T-helper 22 cell (primary cell): ENCODE measurements around the gene KLK8.

Experiments used
- DNase-seq: peaks from one replicate; pipeline ENCODE4 v3.0.0-alpha.2; 2020; ENCODE audit warnings: low read depth

The KLK8 gene

GRCh38 chr19:51001515-51001914 lies at the start of gene KLK8:
KLK8 (minus strand) TSS chr19:51001604; CDS start chr19:51001167, 437 bp downstream.
- DNase-seq, result no peak

GRCh38 chr19:51047031-51047335 lies 45.6 kb upstream of the KLK8 start:
- DNase-seq, result no peak

- DNase-seq, result no peak
Measured at GRCh38 chr19:51044327-51044726, 42.9 kb upstream of the KLK8 start.

- no peak for DNase-seq
Measured at GRCh38 chr19:51043497-51043896, 42.1 kb upstream of the KLK8 start.

GRCh38 chr19:51040151-51040550 lies 38.7 kb upstream of the KLK8 start:
- DNase-seq, result no peak

- DNase-seq, result no peak
Measured at GRCh38 chr19:51036519-51036918, 35.1 kb upstream of the KLK8 start.

- DNase-seq, result no peak
Measured at GRCh38 chr19:51034704-51035103, 33.3 kb upstream of the KLK8 start, which contains the start of gene KLK12. KLK12 (minus strand) TSS chr19:51035002; CDS start chr19:51034621, 381 bp downstream.

GRCh38 chr19:51031880-51032225 lies 30.4 kb upstream of the KLK8 start:
- no peak for DNase-seq

GRCh38 chr19:51031220-51031879 lies 29.9 kb upstream of the KLK8 start:
- DNase-seq, result no peak

GRCh38 chr19:51030631-51031030 lies 29.2 kb upstream of the KLK8 start:
- no peak for DNase-seq

- DNase-seq, result no peak
Measured at GRCh38 chr19:51029718-51030117, 28.3 kb upstream of the KLK8 start.

GRCh38 chr19:51027873-51028272 lies 26.5 kb upstream of the KLK8 start:
- DNase-seq, result no peak

GRCh38 chr19:51027126-51027806 lies 25.9 kb upstream of the KLK8 start:
- DNase-seq, result no peak

GRCh38 chr19:51026554-51026831 lies 25.1 kb upstream of the KLK8 start, which contains the start of gene KLK11:
KLK11 (minus strand) TSS chr19:51026616; CDS start chr19:51025631, 985 bp downstream.
- DNase-seq, result no peak

GRCh38 chr19:51025809-51026553 lies 24.6 kb upstream of the KLK8 start:
- DNase-seq, result no peak

GRCh38 chr19:51025401-51025800 lies 24.0 kb upstream of the KLK8 start:
- DNase-seq, result no peak

- no peak for DNase-seq
Measured at GRCh38 chr19:51024924-51025323, 23.5 kb upstream of the KLK8 start.

- DNase-seq, result no peak
Measured at GRCh38 chr19:51023946-51024345, 22.5 kb upstream of the KLK8 start.

GRCh38 chr19:51022526-51022925 lies 21.1 kb upstream of the KLK8 start:
- no peak for DNase-seq

- no peak for DNase-seq
Measured at GRCh38 chr19:51020988-51021651, 19.7 kb upstream of the KLK8 start.

GRCh38 chr19:51019544-51019925 lies 18.1 kb upstream of the KLK8 start, which contains the start of gene KLK10:
KLK10 (minus strand) TSS chr19:51019709; CDS start chr19:51019130, 579 bp downstream.
- DNase-seq, result no peak

- DNase-seq, result no peak
Measured at GRCh38 chr19:51018745-51019543, 17.5 kb upstream of the KLK8 start.
